IPS DF 4.7 (cell line): ENCODE data around the gene BEND2.
"Not testable (repeated sequence)": the region's sequence is repeated elsewhere in the genome, so short reads cannot be mapped to it uniquely, and the experiment has no call there.

Source experiments
- DNase-seq: peaks from one replicate; pipeline ENCODE4 v3.0.0-alpha.2; 2013; ENCODE audit warnings: low spot score; ENCODE audit errors: extremely low read depth

Gene BEND2

GRCh38 chrX:18220786-18221185 is at the start of gene BEND2:
BEND2 (minus strand) TSS chrX:18220886; CDS start chrX:18220750, 136 bp downstream.
- no peak for DNase-seq

GRCh38 chrX:18255059-18255458 is 34.4 kb upstream of the BEND2 start:
- DNase-seq: no peak

GRCh38 chrX:18252644-18253359 is 32.1 kb upstream of the BEND2 start:
- no peak for DNase-seq

- not testable (repeated sequence) for DNase-seq
Measured at GRCh38 chrX:18229646-18230045, 9.0 kb upstream of the BEND2 start.

GRCh38 chrX:18228069-18228468 is 7.4 kb upstream of the BEND2 start:
- no peak for DNase-seq

GRCh38 chrX:18227458-18227857 is 6.8 kb upstream of the BEND2 start:
- no peak for DNase-seq

GRCh38 chrX:18210470-18210869 is 10.2 kb downstream of the BEND2 start:
- DNase-seq: no peak

- no peak for DNase-seq
Measured at GRCh38 chrX:18206657-18207056, 14.0 kb downstream of the BEND2 start.

GRCh38 chrX:18203631-18204030 is 17.1 kb downstream of the BEND2 start:
- DNase-seq: no peak

- DNase-seq: no peak
Measured at GRCh38 chrX:18194688-18195087, 26.0 kb downstream of the BEND2 start.

- no peak for DNase-seq
Measured at GRCh38 chrX:18179446-18179845, 41.2 kb downstream of the BEND2 start.

- DNase-seq: no peak
Measured at GRCh38 chrX:18174971-18175370, 45.7 kb downstream of the BEND2 start.

- DNase-seq: no peak
Measured at GRCh38 chrX:18174209-18174608, 46.5 kb downstream of the BEND2 start.

GRCh38 chrX:18173494-18174180 is 47.0 kb downstream of the BEND2 start:
- no peak for DNase-seq

GRCh38 chrX:18172970-18173369 is 47.7 kb downstream of the BEND2 start:
- DNase-seq: no peak

GRCh38 chrX:18170910-18171309 is 49.8 kb downstream of the BEND2 start:
- DNase-seq: no peak

- no peak for DNase-seq
Measured at GRCh38 chrX:18166068-18166467, 54.6 kb downstream of the BEND2 start.

GRCh38 chrX:18160369-18160768 is 60.3 kb downstream of the BEND2 start:
- DNase-seq: no peak

- DNase-seq: no peak
Measured at GRCh38 chrX:18158963-18159362, 61.7 kb downstream of the BEND2 start.

GRCh38 chrX:18151649-18152048 is 69.0 kb downstream of the BEND2 start:
- DNase-seq: no peak

GRCh38 chrX:18151157-18151556 is 69.5 kb downstream of the BEND2 start:
- no peak for DNase-seq

- DNase-seq: no peak
Measured at GRCh38 chrX:18149454-18149853, 71.2 kb downstream of the BEND2 start.

- DNase-seq: no peak
Measured at GRCh38 chrX:18146954-18147353, 73.7 kb downstream of the BEND2 start.
